GM18861 (cell line): ENCODE measurements around the gene NR4A2.
A peak's percentile ranks its signal among the peaks of the same experiment; 100 is the strongest.

ENCODE experiments used
- ATAC-seq: cut with Tn5 transposase; IDR thresholded peaks from one replicate; pipeline ENCODE4 v1.9.1; 2021; ENCODE audit not compliant: unreplicated experiment

The NR4A2 gene

GRCh38 chr2:156332534-156333273, at the start of gene NR4A2:
TSS of gene NR4A2 (minus strand) at chr2:156332721. CDS start at chr2:156330186, 2,535 bp downstream.
- ATAC-seq: peak; percentile 62

GRCh38 chr2:156380117-156380645, 47.7 kb upstream of the NR4A2 start:
- peak; percentile 81 for ATAC-seq

DNA sequence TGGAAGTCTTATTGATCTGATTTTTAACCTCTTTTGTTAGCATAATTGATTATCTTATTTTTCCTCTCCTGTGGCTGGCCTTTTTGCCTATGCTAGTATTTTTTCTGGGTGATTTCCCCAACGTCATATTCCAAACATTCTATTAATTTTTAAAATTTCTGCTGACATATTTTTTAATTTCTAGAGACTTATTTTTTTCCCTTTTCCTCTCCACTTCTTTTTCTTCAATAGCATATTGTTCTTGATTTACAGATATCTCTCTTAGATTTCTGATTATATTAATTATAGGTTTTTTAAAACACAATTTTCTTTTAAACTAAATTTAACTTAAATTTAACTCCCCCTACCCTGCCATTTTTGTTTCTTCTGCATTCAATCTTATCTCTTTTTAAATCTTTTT, 47.2 kb upstream of the NR4A2 start:
- no peak for ATAC-seq

DNA sequence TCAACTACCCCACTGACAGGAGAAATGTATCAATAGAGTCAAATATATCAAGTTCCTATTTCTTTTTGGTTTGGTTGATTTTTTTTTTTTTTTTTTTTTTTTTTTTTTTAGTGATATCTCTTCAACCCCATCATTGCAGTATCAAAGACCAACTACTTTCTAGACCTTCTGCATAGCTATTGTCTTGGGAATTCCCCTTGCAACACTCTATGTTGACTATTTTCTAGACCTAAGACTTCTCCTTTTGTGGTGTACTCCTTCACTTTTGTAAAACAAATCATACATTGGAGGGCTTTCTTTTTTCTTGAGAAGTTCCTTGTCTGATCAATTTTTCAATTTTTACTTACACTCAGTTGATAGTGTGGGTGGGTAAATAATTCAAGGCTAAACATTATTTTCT, 46.5 kb upstream of the NR4A2 start:
- peak; percentile 69 for ATAC-seq

- ATAC-seq: no peak
Observed at GRCh38 chr2:156366753-156367152, 34.2 kb upstream of the NR4A2 start.

DNA sequence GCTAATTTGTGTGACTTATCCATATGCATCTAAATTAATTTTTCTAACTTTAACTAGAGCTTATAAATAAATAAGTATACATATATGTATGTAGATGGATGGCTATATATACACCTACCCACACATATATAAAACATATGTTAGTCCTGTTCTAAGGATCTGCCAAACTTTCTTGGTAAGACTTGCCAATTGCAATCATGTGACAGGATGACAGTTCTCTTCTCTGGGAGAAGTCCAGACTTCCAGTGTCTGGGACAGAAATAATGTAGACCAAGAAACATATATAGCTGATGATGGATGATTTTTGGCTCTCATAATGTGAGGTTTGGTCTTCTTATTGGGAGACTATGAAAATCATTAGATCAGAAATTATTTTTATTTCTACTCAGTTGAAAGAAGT, 30.6 kb upstream of the NR4A2 start:
- ATAC-seq: no peak

DNA sequence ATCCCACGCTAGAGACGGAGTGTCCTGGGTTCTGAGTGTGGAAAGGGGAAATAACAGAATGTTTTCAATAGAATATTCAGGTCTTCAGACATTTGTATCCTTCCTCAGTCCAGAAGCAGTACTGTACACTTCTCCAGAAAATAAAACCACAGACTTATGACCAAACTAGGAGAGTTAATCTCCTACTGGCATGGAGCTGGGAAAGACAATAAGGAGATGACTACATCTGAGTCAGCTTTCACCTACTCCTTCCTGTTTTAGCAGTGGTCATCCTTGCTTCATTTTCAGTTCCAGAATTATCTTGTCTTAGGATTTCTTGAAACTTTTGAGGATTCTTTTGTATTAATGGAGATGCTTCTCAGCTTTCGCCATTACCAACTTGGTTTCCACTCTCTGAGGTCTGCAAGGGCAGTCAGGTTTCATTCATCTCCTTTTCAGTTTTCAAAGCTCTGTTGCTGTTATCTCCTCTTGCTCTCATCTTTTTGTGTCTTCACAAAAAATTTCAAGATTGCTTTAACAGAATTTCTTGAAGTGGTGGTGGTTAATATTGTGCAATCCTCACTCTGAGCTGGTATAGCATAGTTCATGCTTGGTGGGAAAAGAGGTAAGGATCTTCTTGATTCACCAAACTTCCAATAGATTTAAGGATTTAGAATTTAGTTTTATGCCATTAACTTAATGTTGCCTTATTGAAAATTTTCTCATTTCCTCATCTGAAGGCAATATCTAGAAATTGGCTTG, 23.7 kb upstream of the NR4A2 start:
- ATAC-seq: no peak

GRCh38 chr2:156352911-156353310, 20.4 kb upstream of the NR4A2 start:
- no peak for ATAC-seq

GRCh38 chr2:156350374-156351142, 18.0 kb upstream of the NR4A2 start:
- no peak for ATAC-seq

GRCh38 chr2:156349605-156350004, 17.1 kb upstream of the NR4A2 start:
- ATAC-seq: no peak

DNA sequence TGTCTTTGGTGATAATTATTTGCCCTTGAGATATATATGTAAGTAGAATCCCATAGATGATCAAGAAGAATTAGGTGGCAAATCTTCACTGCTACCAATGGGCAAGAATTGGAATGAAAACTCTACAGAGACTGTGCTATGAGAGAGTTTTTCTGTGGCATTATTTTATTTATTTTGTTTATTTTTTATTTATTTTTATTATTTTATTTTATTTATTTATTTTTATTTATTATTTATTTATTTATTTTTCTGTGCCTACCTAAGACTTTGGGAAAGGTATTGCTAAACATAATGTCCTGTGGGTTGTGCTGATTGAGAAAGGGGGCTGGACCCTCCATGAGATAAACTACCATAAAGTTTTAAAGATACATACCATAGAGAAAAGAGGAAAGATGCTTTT, 16.6 kb upstream of the NR4A2 start:
- ATAC-seq: no peak

DNA sequence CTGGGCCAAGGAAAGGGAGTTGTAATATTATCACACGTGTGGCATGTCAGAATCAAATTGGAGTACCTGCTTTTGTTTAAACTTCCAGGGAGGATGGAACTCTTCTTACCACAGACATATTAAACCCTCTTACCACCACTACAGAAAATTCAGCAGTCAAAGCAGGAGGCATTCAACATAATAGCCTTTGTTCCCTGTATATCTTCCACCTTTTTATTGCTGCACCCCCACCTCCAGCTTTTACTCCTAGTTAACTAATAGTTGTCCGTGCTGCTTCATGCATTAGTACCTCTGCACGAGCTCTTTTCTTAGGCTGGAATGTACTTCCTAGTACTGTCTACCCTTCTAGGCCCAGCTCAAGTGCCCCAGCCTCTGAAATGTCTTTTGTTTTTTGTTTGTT, 14.9 kb upstream of the NR4A2 start:
- no peak for ATAC-seq

DNA sequence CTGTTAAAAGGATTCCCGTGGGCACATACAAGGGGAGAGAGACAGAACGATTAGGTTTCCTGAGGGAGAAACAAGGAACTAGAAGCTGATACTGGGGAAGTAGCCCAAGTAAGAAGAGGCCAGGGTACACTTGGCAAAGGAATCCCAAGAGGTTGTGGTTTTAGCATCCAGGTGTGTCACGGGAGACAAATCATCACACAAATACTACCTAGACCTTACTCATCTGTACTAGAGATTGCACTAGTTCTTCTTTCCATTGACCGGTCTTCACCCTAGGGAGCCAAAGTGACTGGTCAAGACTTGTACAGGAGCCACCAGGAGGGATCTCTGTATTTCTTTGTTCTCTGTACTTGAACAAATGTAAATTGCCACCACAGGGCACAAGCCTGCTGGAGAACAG, 14.2 kb upstream of the NR4A2 start:
- no peak for ATAC-seq

DNA sequence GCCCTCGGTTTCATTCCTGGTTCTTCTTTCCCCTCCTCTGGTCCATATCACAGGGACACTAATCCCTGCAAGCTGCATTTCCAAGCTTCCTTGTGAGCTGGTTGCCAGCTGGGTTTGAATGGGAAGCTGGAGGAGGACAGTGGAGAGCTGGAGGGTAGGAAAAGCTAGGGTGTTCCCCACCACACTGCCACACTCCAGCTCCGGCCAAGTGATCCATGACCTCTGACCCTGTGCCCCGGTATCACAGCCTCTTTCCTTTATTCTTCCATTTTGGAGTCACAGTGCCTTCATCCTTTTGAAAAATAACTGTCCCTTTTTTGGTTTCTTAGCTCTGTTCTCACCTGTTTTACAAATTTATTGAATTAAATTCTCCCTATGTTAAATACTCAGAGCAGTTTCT, 13.1 kb upstream of the NR4A2 start:
- ATAC-seq: no peak

- no peak for ATAC-seq
Observed at GRCh38 chr2:156343940-156344301, 11.4 kb upstream of the NR4A2 start.

- ATAC-seq: no peak
Observed at GRCh38 chr2:156343096-156343939, 10.8 kb upstream of the NR4A2 start.

- peak; percentile 46 for ATAC-seq
Observed at GRCh38 chr2:156342254-156343095, 10.0 kb upstream of the NR4A2 start.

DNA sequence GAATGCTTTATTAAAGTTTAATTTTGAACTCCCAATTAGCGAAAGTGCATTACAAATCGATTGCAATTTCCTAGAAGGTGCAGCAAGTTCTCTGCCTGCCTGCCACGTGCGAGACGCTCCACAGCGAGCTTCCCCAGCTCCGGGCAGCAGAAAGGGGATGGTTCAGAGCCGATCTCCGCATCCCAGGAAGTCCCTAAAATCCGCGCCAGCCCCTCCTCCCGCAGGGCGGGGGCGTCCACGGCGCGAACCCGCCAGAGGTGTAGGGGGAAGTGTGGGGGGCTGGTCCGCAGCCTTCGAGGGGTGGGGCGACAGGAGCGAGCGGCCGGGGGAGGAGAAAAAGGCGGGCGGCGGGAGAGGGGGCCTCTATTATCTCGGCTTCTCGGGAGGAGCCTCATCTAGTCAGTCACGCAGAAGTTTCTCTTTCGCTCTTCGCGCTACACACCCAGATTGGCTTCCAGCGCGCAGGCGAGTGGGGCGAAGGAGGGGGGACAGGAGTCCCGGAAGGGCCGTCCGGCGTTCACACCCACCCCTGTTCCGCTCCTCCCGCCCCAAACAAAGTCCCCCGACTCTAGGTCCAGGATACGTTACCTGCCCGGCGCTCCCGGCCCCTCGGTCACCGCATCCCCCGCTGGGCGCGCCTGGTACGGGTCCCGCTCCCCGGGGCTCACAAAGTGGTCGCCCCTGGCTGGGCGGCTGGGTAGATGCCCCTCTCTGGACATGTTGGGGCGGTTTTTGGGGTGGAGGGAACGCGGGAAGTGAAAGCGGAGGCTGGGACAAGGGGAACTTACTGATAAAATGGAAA, 9.1 kb upstream of the NR4A2 start:
- peak; percentile 82 for ATAC-seq
